ENCODE results near the gene STMN1.

Gene STMN1

GRCh38 chr1:25862785-25863485 is 43.3 kb downstream of the STMN1 start:
- Histone ChIP-seq H3K9ac (no peak overlapping the region), H3K27ac (no peak overlapping the region), H3K79me2 (no peaks in the 10 kb centered on the region), H3K27me3 (ENCODE audit: control insufficient read depth, insufficient read depth, low read length) (no peaks in the 10 kb centered on the region), H3K36me3 (ENCODE audit: control insufficient read depth, insufficient read depth, low read length) (no peaks in the 10 kb centered on the region), H3K4me3 (ENCODE audit: low read depth, low read length) (no peak overlapping the region), H3K4me1 (peaks cover 3% of the 10 kb centered on the region), H2AFZ (no peak overlapping the region), H3K4me2 (ENCODE audit: low read length) (no peak overlapping the region), H3K9me3 (ENCODE audit: control insufficient read depth, low read length) (no peaks in the 10 kb centered on the region)
- TF ChIP-seq CTCF (IDR thresholded peaks at IDR 0.05), result no peak

- Histone ChIP-seq H3K4me1 (peaks cover 3% of the 10 kb centered on the region), H3K27me3 (ENCODE audit: control insufficient read depth, insufficient read depth, low read length) (no peaks in the 10 kb centered on the region), H3K4me3 (ENCODE audit: low read depth, low read length) (no peak overlapping the region), H3K4me2 (ENCODE audit: low read length) (no peak overlapping the region), H3K79me2 (no peaks in the 10 kb centered on the region), H3K27ac (no peak overlapping the region), H3K9me3 (ENCODE audit: control insufficient read depth, low read length) (no peaks in the 10 kb centered on the region), H3K9ac (no peak overlapping the region), H3K36me3 (ENCODE audit: control insufficient read depth, insufficient read depth, low read length) (no peaks in the 10 kb centered on the region), H2AFZ (no peak overlapping the region)
- TF ChIP-seq CTCF (IDR thresholded peaks at IDR 0.05), result no peak
These were observed 44.6 kb downstream of the STMN1 start for GRCh38 chr1:25861316-25862286.

- H2AFZ ChIP-seq, result peak within 1 kb of the TSS; percentile 78
- H3K4me1 ChIP-seq, result peaks cover 3% of the 10 kb centered on the region
- peak within 1 kb of the TSS; percentile 74 for H3K4me3 ChIP-seq (ENCODE audit: low read depth, low read length)
- H3K36me3 ChIP-seq (ENCODE audit: control insufficient read depth, insufficient read depth, low read length), result no peaks in the 10 kb centered on the region
- H3K27me3 ChIP-seq (ENCODE audit: control insufficient read depth, insufficient read depth, low read length), result no peaks in the 10 kb centered on the region
- no peaks in the 10 kb centered on the region for H3K79me2 ChIP-seq
- TF ChIP-seq CTCF (IDR thresholded peaks at IDR 0.05), result no peak
- peak within 1 kb of the TSS; percentile 11 for H3K9ac ChIP-seq
- H3K4me2 ChIP-seq (ENCODE audit: low read length), result peak within 1 kb of the TSS; percentile 79
- H3K27ac ChIP-seq, result peak within 1 kb of the TSS; percentile 49
- H3K9me3 ChIP-seq (ENCODE audit: control insufficient read depth, low read length), result no peaks in the 10 kb centered on the region
These were observed 47.1 kb downstream of the STMN1 start, which contains the start of gene AUNIP for GRCh38 chr1:25858906-25859789. Gene AUNIP (minus strand): TSS chr1:25859457. CDS start chr1:25859357, 100 bp downstream.

GRCh38 chr1:25858494-25858893 is 47.7 kb downstream of the STMN1 start:
- Histone ChIP-seq H3K9ac (no peak overlapping the region), H3K27me3 (ENCODE audit: control insufficient read depth, insufficient read depth, low read length) (no peaks in the 10 kb centered on the region), H2AFZ (no peak overlapping the region), H3K9me3 (ENCODE audit: control insufficient read depth, low read length) (no peaks in the 10 kb centered on the region), H3K27ac (no peak overlapping the region), H3K4me3 (ENCODE audit: low read depth, low read length) (no peak overlapping the region), H3K4me1 (peaks cover 3% of the 10 kb centered on the region), H3K36me3 (ENCODE audit: control insufficient read depth, insufficient read depth, low read length) (no peaks in the 10 kb centered on the region), H3K4me2 (ENCODE audit: low read length) (no peak overlapping the region), H3K79me2 (no peaks in the 10 kb centered on the region)
- no peak for TF ChIP-seq CTCF (IDR thresholded peaks at IDR 0.05)

Measured in parathyroid adenoma (tissue), 2 donors.